NCI-H2171 treated with DMSO at 0.1 percent for 48 hours (cell line): Measurements from ENCODE around the gene MGME1.
"Not testable (repeated sequence)": the region's sequence is repeated elsewhere in the genome, so short reads cannot be mapped to it uniquely, and the experiment has no call there.

ENCODE experiments used
- DNase-seq: peaks from one replicate; lab custom pipeline; 2025; lab: John Stamatoyannopoulos, UW

Gene MGME1

GRCh38 chr20:18020931-18021330 lies 52.1 kb downstream of the MGME1 start:
- DNase-seq, result no peak

GRCh38 chr20:18024606-18025127 lies 55.8 kb downstream of the MGME1 start:
- DNase-seq, result no peak

DNA sequence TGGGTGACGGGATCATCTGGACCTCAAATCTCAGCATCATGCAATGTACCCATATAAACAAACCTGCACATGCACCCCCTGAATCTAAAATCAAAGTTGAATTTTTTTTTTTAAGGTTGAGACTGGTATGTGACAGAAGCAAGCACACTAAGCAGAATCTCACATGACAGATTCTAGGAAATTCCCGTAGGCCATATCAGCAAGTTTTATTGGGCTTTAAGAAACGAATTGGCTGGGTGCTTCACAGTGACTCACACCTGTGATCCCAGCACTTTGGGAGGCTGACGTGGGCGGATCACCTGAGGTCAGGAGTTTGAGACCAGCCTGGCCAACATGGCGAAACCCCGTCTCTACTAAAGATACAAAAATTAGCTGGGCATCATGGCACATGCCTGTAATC lies 58.2 kb downstream of the MGME1 start:
- not testable (repeated sequence) for DNase-seq

- no peak for DNase-seq
Measured at GRCh38 chr20:18030020-18030419, 61.2 kb downstream of the MGME1 start.

DNA sequence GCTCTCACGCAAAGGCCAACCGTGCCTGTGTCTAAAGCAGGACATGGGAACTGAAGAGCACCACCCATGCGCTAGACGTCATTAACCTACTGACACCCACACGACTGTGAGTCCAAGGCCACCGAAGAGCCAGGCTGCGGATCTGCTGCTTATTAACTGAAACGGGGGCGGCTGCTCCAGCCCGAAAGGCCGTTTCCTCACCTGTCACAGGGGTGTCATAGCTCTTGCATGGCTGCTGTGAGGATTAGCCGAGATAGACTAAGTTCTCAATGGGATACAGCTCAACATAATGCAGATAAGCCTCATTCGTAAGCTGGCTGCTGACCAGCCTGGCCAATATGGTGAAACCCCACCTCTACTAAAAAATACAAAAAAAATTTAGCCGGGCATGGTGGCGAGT lies 62.2 kb downstream of the MGME1 start:
- no peak for DNase-seq

GRCh38 chr20:18031888-18032509 lies 63.2 kb downstream of the MGME1 start:
- DNase-seq, result no peak

- no peak for DNase-seq
Measured at GRCh38 chr20:18032977-18033892, 64.4 kb downstream of the MGME1 start.

DNA sequence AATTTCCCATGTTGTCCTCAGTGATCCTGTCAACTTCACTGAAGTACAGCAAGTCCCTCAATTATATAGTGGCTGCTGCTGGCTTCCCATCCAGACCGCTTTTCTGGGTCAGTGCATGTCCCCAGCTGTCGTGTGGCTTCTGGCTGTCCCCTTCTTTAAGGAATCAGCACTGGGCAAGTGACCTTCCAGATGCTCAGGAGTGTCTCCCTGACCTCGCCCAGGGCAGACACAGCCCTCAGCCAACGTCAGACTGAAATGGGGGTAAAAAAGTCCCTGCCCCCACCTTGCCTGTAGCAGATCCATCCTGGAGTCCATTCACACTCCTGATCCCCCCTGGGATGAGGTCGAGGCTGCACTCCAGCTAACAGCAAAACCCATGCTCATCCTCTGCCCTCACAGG lies 65.2 kb downstream of the MGME1 start:
- DNase-seq, result no peak

- DNase-seq, result no peak
Measured at GRCh38 chr20:18039063-18039462, 70.2 kb downstream of the MGME1 start.
